ENCODE measurements around the gene SLC39A2. TPM values are rescaled to one million over a fixed set of nuclear protein-coding genes. Genes with fewer than 3 reads are reported as not detected.
A peak's percentile ranks its signal among the peaks of the same experiment; 100 is the strongest.
"Not testable (repeated sequence)": the region's sequence is repeated elsewhere in the genome, so short reads cannot be mapped to it uniquely, and the experiment has no call there.

Gene SLC39A2
- total and polyA plus RNA-seq, 2 donors (not counting 3 experiments of a cell fraction or from before 2014, with no cell fraction given) = 0.06 TPM; not detected in 1

- DNase-seq (ENCODE audit: low read depth, low spot score) (peak; percentile 46), FAIRE-seq (peak; percentile 71)
- BruUV-seq (replicated peaks) = no TSS peak
- Histone ChIP-seq H4K20me1 (replicated peaks; ENCODE audit: control insufficient read depth, extremely low read depth, insufficient read depth, low read length) (no peaks in the 10 kb centered on the region), H3K4me3 (replicated peaks in 1 of 3; ENCODE audit: insufficient read depth in 1 of 3, low read depth in 1 of 3, low read length in 3 of 3) (no peak overlapping the region), H3K9me3 (replicated peaks; ENCODE audit: control insufficient read depth, insufficient read depth, low read length) (no peaks in the 10 kb centered on the region), H3K79me2 (ENCODE audit: control insufficient read depth, insufficient read depth, low read length) (no peaks in the 10 kb centered on the region), H3K27ac (ENCODE audit: insufficient read depth, low read depth, low read length) (no peak overlapping the region), H3K4me2 (ENCODE audit: insufficient read depth, low read length) (no peak overlapping the region), H3K9me1 (replicated peaks; ENCODE audit: control insufficient read depth, extremely low read depth, insufficient read depth, low read length) (no peaks in the 10 kb centered on the region), H3K9ac (replicated peaks; ENCODE audit: extremely low read depth, insufficient read depth, low read length) (no peak overlapping the region), H3K27me3 (ENCODE audit: control insufficient read depth in 2 of 2, insufficient read depth in 2 of 2, low read length in 2 of 2) (peaks cover 10 to 15% of the 10 kb centered on the region in 2 experiments), H2AFZ (ENCODE audit: low read depth, low read length) (no peak overlapping the region), H3K36me3 (ENCODE audit: control insufficient read depth in 2 of 2, extremely low read depth in 1 of 2, insufficient read depth in 2 of 2, low read length in 2 of 2) (no peaks in the 10 kb centered on the region), H3K4me1 (ENCODE audit: control insufficient read depth, extremely low read depth, insufficient read depth, low read length) (peaks cover 4% of the 10 kb centered on the region)
- TF ChIP-seq MYC (IDR thresholded peaks at IDR 0.05; ENCODE audit: low read depth, low read length) (no peak), CTCF (IDR thresholded peaks at IDR 0.05; ENCODE audit: extremely low read depth in 1 of 2, insufficient read depth in 1 of 2, low read depth in 1 of 2, low read length in 2 of 2) (peak; percentile 41 to 59)
- ChIA-PET CTCF (interaction anchor here (0.6 to 7.0 kb wide), 21 partner anchors 8 to 375 kb away, joined by 3 to 214 read pairs (median 4); partner anchors contain the start of genes RNASE8 and SLC39A2), POLR2A (no interaction called here)
- intact Hi-C loops (cut with micrococcal nuclease) (loop anchor here (1.0 to 2.0 kb wide), 2 partner anchors 25 to 183 kb away; no protein-coding TSS in a partner anchor), dilution Hi-C loops (cut with MboI; ENCODE audit: extremely low pct_ligation_motif_present, low sequenced_read_pairs) (no loop called here)
These were observed 40.7 kb downstream of the SLC39A2 start for GRCh38 chr14:21039585-21040369.

- Histone ChIP-seq H3K9me3 (replicated peaks; ENCODE audit: control insufficient read depth, insufficient read depth, low read length) (no peaks in the 10 kb centered on the region), H3K9me1 (replicated peaks; ENCODE audit: control insufficient read depth, extremely low read depth, insufficient read depth, low read length) (no peaks in the 10 kb centered on the region), H4K20me1 (replicated peaks; ENCODE audit: control insufficient read depth, extremely low read depth, insufficient read depth, low read length) (no peaks in the 10 kb centered on the region), H3K36me3 (ENCODE audit: control insufficient read depth in 2 of 2, extremely low read depth in 1 of 2, insufficient read depth in 2 of 2, low read length in 2 of 2) (no peaks in the 10 kb centered on the region), H3K79me2 (ENCODE audit: control insufficient read depth, insufficient read depth, low read length) (no peaks in the 10 kb centered on the region), H3K4me1 (ENCODE audit: control insufficient read depth, extremely low read depth, insufficient read depth, low read length) (peaks cover 4% of the 10 kb centered on the region), H2AFZ (ENCODE audit: low read depth, low read length) (no peak overlapping the region), H3K27ac (ENCODE audit: insufficient read depth, low read depth, low read length) (no peak overlapping the region), H3K4me3 (replicated peaks in 1 of 3; ENCODE audit: insufficient read depth in 1 of 3, low read depth in 1 of 3, low read length in 3 of 3) (no peak overlapping the region), H3K9ac (replicated peaks; ENCODE audit: extremely low read depth, insufficient read depth, low read length) (no peak overlapping the region), H3K27me3 (ENCODE audit: control insufficient read depth in 2 of 2, insufficient read depth in 2 of 2, low read length in 2 of 2) (peaks cover 12 to 13% of the 10 kb centered on the region in 2 experiments), H3K4me2 (ENCODE audit: insufficient read depth, low read length) (no peak overlapping the region)
- BruUV-seq (replicated peaks) = no TSS peak
- intact Hi-C loops (cut with micrococcal nuclease) (loop anchor here (1.0 to 2.0 kb wide), 2 partner anchors 26 to 184 kb away; no protein-coding TSS in a partner anchor), dilution Hi-C loops (cut with MboI; ENCODE audit: extremely low pct_ligation_motif_present, low sequenced_read_pairs) (no loop called here)
- FAIRE-seq (no peak), DNase-seq (ENCODE audit: low read depth, low spot score) (no peak)
- ChIA-PET CTCF (interaction anchor here (0.6 to 7.0 kb wide), 22 partner anchors 9 to 375 kb away, joined by 3 to 214 read pairs (median 4); partner anchors contain the start of genes RNASE8 and SLC39A2), POLR2A (no interaction called here)
- TF ChIP-seq GATA2 (IDR thresholded peaks at IDR 0.05; ENCODE audit: insufficient read depth, insufficient read length, low read depth, low read length) (no peak), EZH2 (IDR thresholded peaks at IDR 0.05; ENCODE audit: borderline replicate concordance, low read depth, low read length, severe bottlenecking) (peak; percentile 5)
These were observed 41.4 kb downstream of the SLC39A2 start for GRCh38 chr14:21040370-21040925.

- H3K4me2 ChIP-seq (ENCODE audit: insufficient read depth, low read length); H3K9me3 ChIP-seq (replicated peaks; ENCODE audit: control insufficient read depth, insufficient read depth, low read length); H3K4me1 ChIP-seq (ENCODE audit: control insufficient read depth, extremely low read depth, insufficient read depth, low read length); H4K20me1 ChIP-seq (replicated peaks; ENCODE audit: control insufficient read depth, extremely low read depth, insufficient read depth, low read length); H3K9ac ChIP-seq (replicated peaks; ENCODE audit: extremely low read depth, insufficient read depth, low read length); H3K4me3 ChIP-seq (replicated peaks in 1 of 3; ENCODE audit: insufficient read depth in 1 of 3, low read depth in 1 of 3, low read length in 3 of 3); H3K79me2 ChIP-seq (ENCODE audit: control insufficient read depth, insufficient read depth, low read length); BruUV-seq (replicated peaks); POLR2A ChIA-PET; dilution Hi-C loops (cut with MboI; ENCODE audit: extremely low pct_ligation_motif_present, low sequenced_read_pairs); H2AFZ ChIP-seq (ENCODE audit: low read depth, low read length); H3K27ac ChIP-seq (ENCODE audit: insufficient read depth, low read depth, low read length); H3K9me1 ChIP-seq (replicated peaks; ENCODE audit: control insufficient read depth, extremely low read depth, insufficient read depth, low read length); DNase-seq (ENCODE audit: low read depth, low spot score); H3K36me3 ChIP-seq (ENCODE audit: control insufficient read depth in 2 of 2, extremely low read depth in 1 of 2, insufficient read depth in 2 of 2, low read length in 2 of 2): not testable (repeated sequence)
- peak; percentile 24 for FAIRE-seq
- peaks cover 10 to 16% of the 10 kb centered on the region in 2 experiments for H3K27me3 ChIP-seq (ENCODE audit: control insufficient read depth in 2 of 2, insufficient read depth in 2 of 2, low read length in 2 of 2)
- intact Hi-C loops (cut with micrococcal nuclease) = loop anchor here (1.0 to 2.0 kb wide), 2 partner anchors 27 to 184 kb away; no protein-coding TSS in a partner anchor
- CTCF ChIA-PET = interaction anchor here (0.7 to 7.0 kb wide), 13 partner anchors 13 to 183 kb away, joined by 3 to 214 read pairs (median 5); partner anchors contain the start of genes RNASE8 and SLC39A2
These were observed 41.8 kb downstream of the SLC39A2 start for GRCh38 chr14:21040941-21041340.
